ENCODE measurements around the gene DNAJC7.
A peak's percentile ranks its signal among the peaks of the same experiment; 100 is the strongest.
"Not testable (repeated sequence)": the region's sequence is repeated elsewhere in the genome, so short reads cannot be mapped to it uniquely, and the experiment has no call there.

DNAJC7 gene

DNA sequence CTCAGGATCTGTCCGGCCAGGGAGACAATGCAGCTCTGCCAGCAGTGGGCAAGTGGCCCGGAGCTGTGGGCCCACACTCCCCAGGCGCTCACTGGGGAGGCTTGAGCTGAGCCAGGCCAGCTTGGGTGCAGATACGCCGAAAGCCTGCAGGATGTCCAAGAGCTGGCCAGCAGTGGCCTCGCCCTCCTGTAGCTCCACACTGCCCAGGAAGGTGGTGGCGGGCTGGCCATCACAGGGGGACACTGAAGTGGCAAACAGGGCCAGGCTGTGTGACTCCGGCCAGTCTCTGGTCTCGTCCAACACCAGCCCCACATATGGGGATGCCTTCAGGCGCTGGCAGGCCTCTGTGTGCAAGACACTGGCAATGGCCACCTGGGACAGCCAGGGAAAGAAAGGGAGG is 23.6 kb upstream of the DNAJC7 start:
- no peak for DNase-seq (ENCODE audit: low read depth)

GRCh38 chr17:42039794-42040763 is 22.8 kb upstream of the DNAJC7 start:
- DNase-seq (ENCODE audit: low read depth), result no peak

- DNase-seq (ENCODE audit: low read depth), result no peak
Measured at GRCh38 chr17:42038221-42038973, 21.2 kb upstream of the DNAJC7 start.

DNA sequence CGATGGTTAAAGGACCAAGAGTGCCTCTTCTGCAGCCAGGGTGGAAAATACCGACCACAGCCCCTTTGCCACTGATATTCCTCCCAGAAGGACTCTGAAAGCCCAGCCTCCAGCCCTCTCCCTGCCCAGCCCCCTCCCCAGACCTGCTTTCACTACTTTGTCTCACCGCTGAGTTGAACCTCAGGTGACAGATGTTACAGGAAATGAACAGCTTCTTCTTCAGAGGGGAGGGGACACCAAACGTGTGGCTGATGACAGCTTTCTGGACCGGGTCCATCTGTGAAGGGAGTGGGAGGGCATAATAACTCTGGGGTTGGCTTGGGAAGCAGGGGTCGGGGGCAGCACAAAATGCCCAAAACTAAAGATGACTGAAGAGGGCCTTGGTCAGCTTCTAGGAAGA is 16.8 kb upstream of the DNAJC7 start:
- DNase-seq (ENCODE audit: low read depth), result no peak

DNA sequence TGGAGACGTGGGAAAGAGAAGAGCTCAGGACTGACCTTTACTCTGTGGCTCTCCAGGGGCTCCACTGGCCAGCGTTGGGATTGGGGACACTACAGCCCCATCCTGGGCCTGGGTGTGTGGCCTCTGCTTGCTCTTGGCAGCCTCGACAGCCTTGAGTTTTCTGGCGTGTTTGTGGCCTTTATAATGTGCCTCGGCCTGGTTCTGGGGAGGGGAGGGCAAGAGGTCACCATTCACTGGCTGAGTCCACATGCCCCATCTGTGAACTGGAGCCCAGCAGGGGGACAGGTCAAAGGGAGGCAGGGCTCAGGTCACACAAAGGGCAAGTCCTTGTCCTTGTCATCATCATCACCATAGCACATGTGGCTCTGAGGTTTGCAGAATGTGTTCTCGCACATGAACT is 14.3 kb upstream of the DNAJC7 start:
- DNase-seq (ENCODE audit: low read depth), result no peak

GRCh38 chr17:42028791-42029127 is 11.5 kb upstream of the DNAJC7 start:
- no peak for DNase-seq (ENCODE audit: low read depth)

DNA sequence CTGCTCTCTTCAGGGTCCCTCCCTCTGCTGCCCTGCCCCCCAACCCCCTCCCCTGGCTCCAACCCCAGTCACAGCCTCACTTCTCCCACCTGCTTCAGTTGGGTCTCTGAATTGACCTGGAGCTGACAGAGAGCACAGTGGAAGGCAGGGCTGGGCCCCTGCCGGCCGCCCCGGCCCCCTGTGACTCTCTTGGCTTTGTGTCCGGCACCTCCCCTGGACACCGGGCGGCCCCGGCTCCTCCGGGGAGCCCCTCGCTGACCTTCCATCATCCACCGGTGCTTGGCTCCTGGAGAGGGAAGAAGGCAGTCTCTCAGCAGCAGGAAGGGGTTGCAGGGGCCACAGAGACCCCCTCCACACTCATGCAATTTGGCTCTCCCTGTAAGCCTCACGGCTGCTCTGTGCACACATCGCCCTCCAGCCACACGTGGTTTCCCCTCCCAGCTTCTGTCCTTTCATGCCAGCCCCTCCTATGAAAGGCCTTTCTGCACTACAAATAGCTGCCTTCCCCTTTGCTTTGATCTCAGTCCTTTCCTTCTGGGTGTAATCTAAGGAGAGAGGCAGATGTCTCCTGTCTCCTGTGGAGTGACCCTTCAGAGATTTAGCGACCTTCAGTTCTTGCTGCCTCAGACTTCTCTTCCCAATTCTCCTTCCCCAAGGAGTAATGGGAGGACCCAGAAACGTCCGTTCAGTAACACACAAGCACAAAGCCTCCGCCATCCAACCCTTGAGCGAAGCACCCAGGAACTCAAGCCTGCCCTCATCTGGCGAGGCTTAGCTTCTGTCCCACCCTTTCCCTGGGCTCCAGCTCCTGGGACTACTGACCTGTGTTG is 10.9 kb upstream of the DNAJC7 start:
- no peak for DNase-seq (ENCODE audit: low read depth)

- DNase-seq (ENCODE audit: low read depth), result no peak
Measured at GRCh38 chr17:42027590-42027889, 10.3 kb upstream of the DNAJC7 start.

- DNase-seq (ENCODE audit: low read depth), result no peak
Measured at GRCh38 chr17:42026857-42027589, 9.8 kb upstream of the DNAJC7 start.

- DNase-seq (ENCODE audit: low read depth), result no peak
Measured at GRCh38 chr17:42025936-42026335, 8.7 kb upstream of the DNAJC7 start.

DNA sequence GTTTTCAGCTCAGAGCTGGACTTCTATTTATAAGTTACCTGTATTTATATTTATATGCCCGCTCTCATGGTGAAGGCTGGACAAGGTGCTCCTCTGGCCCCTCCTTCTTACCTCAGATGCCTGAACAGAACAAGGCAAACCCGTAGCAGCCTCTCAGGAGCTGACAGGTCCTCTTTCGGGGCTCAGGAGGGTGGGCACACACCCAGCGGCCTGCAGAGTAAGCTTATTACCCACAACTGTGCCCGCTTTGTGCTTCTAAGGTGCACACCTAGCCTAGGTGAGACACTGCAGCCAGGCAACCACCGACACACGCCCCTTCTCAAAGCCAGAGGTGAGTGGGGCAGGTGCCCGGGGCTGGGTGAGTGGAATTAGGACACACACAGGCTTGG is 7.9 kb upstream of the DNAJC7 start:
- DNase-seq (ENCODE audit: low read depth), result no peak

DNA sequence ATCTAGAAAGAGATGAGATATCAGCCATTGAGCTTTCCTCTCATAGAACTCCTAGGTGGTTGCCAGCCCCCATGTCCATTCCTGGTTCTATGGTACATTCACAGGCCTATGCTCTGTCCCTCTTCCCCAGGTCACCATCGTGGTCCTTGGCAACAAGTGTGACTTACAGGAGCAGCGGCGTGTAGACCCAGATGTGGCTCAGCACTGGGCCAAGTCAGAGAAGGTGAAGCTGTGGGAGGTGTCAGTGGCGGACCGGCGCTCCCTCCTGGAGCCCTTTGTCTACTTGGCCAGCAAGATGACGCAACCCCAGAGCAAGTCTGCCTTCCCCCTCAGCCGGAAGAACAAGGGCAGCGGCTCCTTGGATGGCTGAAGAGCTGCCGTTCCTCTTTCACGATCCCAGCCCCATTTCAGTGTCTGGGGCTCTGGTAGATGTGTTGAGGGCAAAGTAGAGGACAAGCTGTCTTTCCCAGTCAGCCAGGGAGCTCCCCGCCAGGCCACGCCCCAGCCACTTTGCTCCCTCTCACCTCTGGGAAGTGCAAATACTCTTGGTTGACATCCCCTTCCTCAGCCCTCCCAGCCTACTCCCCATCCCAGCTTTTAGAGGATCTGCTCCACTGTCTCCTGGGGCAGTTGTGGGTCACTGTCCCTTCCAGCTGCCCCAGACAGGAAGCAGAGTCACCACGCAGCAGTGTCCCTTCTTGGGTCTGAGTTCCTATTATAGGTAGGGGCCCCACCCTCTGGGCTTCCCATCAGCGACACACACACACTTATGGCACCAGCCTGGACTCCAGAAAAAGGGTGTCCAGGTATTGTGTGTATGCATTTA is 6.5 kb upstream of the DNAJC7 start:
- no peak for DNase-seq (ENCODE audit: low read depth)

- DNase-seq (ENCODE audit: low read depth), result not testable (repeated sequence)
Measured at GRCh38 chr17:42020845-42021244, 3.6 kb upstream of the DNAJC7 start.

- peak; percentile 41 for DNase-seq (ENCODE audit: low read depth)
Measured at GRCh38 chr17:42019509-42020404, 2.5 kb upstream of the DNAJC7 start, which contains the start of gene NKIRAS2. Gene NKIRAS2 (plus strand): TSS chr17:42020090. CDS start chr17:42021578, 1,488 bp downstream.

DNA sequence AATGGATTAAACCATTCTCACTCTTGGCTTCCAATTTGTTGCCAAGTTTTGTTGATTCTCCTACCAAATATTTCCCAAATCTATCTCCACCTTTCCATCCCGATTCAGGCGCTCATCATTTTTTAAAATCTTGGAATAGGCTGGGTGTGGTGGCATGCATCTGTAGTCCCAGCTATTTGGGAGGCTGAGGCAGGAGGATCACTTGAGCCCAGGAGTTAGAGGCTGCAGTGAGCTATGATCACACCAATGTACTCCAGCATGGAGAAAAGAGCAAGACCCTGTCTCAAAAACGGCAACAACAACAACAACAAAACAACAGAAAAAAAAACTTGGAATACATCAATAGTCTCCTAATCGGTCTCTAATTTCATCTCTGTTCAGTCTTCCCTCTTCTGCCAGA is 1.7 kb upstream of the DNAJC7 start:
- no peak for DNase-seq (ENCODE audit: low read depth)

GRCh38 chr17:42018339-42018738 is 1.1 kb upstream of the DNAJC7 start:
- no peak for DNase-seq (ENCODE audit: low read depth)

GRCh38 chr17:42017866-42018200 is 594 bp upstream of the DNAJC7 start:
- no peak for DNase-seq (ENCODE audit: low read depth)

DNA sequence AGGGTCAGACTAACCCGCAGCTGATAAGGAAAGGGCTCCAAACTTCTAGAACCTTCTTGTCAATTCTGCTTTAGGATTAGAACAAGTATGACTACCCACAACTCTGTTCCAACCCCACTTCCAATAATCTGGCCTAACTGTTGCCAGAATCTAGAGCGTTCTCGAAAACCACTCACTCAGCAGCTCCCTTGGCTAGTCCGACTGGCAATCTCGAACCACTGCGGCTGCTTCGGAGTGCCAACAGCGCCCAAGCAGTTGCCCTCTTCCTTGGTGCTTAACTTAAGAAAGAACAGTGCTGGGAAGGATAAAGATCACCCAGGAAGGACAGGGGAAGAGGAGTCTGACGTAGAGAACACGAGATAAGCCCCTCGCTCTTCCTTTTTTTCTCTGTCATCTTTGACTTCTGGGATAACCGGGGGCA is 818 bp downstream of the DNAJC7 start:
- no peak for DNase-seq (ENCODE audit: low read depth)

DNA sequence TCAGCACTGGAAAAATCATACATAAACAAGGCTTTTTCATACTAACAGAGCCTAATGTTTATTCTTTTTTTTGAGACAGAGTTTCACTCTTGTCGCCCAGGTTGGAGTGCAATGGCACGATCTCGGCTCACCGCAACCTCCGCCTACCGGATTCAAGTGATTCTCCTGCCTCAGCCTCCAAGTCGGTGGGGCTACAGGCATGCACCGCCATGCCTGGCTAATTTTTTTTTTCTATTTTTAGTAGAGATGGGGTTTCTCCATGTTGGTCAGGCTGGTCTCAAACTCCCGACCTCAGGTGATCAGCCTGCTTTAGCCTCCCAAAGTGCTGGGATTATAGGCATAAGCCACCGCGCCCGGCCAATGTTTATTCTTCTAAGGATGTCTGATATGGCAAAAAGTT is 3.5 kb downstream of the DNAJC7 start:
- not testable (repeated sequence) for DNase-seq (ENCODE audit: low read depth)

GRCh38 chr17:42012363-42012762 is 4.9 kb downstream of the DNAJC7 start:
- DNase-seq (ENCODE audit: low read depth), result not testable (repeated sequence)

All from non-pigmented ciliary epithelial cell (primary cell).